GM12801 (cell line): Measurements from ENCODE around the gene ASNSD1.

ENCODE experiments used
- CTCF ChIP-seq: IDR thresholded peaks from one replicate; pipeline ENCODE4 v1.5.1; 2011; ENCODE audit warnings: control low read depth; ENCODE audit not compliant: insufficient read length; ENCODE audit errors: extremely low read depth

ASNSD1 gene

GRCh38 chr2:189651284-189651683, 10.0 kb upstream of the ASNSD1 start:
- TF ChIP-seq CTCF = no peak

- TF ChIP-seq CTCF = no peak
These were observed 6.6 kb upstream of the ASNSD1 start for GRCh38 chr2:189654641-189655040.

GRCh38 chr2:189657867-189658266, 3.4 kb upstream of the ASNSD1 start:
- no peak for TF ChIP-seq CTCF

GRCh38 chr2:189658306-189659212, 2.7 kb upstream of the ASNSD1 start:
- no peak for TF ChIP-seq CTCF

- no peak for TF ChIP-seq CTCF
These were observed 1.5 kb upstream of the ASNSD1 start for GRCh38 chr2:189659734-189660133.

GRCh38 chr2:189660803-189661147, 484 bp upstream of the ASNSD1 start:
- no peak for TF ChIP-seq CTCF

GRCh38 chr2:189661957-189662321, 680 bp downstream of the ASNSD1 start:
- TF ChIP-seq CTCF = no peak
